Inferior parietal cortex (tissue), 1 donor: Measurements from ENCODE around the gene LIN7A.

Source experiments
- DNase-seq: peaks from one replicate; pipeline ENCODE4 v3.0.0-alpha.2; 2016; ENCODE audit errors: extremely low spot score

Gene LIN7A

DNA sequence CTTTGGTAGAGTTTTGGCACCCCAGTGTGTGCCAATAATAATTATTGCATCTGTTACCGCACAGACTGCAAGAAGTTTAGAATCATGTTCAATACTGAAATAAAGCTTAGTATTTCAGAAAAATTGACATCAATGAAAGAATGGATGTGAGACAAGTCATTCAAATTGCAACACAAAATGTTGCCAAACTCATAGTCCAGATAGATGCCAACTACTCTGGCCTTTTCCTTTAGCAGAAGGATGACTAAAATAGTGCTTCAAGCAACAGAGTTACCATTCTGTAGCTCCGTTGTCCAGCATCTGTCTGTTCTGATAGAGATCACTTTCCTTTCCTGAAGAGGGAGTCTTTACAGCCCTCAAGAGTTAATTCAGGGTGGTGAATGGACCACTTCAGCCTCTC, 77.5 kb downstream of the LIN7A start:
- DNase-seq: no peak

- DNase-seq: no peak
These were observed 79.4 kb downstream of the LIN7A start for GRCh38 chr12:80858356-80858755.

DNA sequence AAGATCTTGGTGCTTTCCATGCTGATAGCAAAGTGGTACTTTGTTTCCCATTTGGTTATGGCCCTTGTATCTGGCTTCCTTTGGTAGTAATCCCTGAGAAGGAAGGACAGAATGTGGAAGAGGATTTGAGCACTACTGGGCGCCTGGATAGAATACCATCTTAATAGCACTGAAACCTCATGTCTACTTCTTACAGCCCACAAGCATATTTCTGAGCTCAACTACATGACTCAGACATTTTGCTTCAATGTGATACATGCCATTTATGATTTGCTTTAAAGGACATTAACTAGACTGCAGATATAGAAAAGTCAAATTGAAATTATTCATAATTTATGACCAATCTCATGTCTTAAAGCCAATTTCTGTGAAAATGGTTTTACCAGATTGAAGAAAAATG, 80.4 kb downstream of the LIN7A start:
- DNase-seq: no peak

GRCh38 chr12:80849337-80849736, 88.4 kb downstream of the LIN7A start:
- DNase-seq: no peak

GRCh38 chr12:80848858-80849257, 88.9 kb downstream of the LIN7A start:
- DNase-seq: no peak

DNA sequence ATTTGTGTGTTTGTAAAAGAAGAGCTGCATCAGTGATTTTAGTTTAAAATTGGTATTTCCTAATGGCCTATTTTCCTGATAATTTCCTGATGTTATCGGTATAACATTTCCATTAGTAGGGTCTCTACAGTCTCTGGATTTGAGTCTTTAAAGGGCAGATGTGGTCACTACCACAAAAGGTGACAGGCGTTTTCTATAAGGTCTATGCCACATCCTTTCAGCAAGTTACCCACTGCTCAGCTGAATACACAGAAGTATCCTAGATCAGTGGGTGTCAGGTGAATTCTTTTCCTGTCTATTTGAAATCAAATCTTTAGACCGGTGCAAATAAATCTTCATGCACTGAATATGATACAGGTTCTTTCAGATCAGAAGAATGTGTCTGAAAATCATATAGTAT, 90.2 kb downstream of the LIN7A start:
- DNase-seq: no peak

DNA sequence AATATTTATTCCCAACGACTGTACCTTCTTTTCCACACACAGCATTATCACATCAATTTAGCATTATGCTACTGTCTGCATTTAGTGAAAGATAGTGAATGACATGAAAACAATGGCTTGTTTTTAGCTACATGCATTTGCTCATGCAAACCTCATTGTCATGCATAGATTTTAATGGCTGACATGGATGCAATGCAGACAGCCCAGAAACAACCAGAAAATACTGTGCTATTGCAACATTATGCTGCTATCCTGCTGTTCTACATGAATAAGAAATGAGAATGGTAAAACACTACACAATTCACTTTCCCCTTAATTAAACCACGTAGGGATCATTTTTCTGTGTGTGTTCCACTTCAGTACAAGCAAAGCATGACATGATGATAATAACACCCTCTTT, 90.8 kb downstream of the LIN7A start:
- no peak for DNase-seq

DNA sequence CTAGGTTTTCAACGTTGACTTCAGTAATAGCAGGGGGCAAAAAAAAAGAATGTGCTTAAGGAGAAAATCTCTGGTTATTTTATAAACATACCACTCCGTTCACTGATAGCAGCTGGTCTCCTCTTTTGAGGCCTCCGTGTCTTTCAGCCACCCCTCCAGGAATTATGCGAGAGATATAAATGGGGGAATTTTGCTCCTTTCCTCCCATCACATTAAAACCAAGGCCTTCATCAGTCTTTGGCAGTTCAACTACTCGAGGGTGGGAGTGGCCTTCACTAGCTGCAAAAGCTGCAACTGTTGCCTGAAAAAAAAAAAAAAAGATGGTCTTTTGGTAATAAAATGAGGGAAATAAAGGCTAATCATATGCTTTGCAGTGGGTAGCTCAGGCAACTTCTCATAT, 92.1 kb downstream of the LIN7A start:
- DNase-seq: no peak

- no peak for DNase-seq
These were observed 93.8 kb downstream of the LIN7A start for GRCh38 chr12:80843969-80844368.

- no peak for DNase-seq
These were observed 99.0 kb downstream of the LIN7A start for GRCh38 chr12:80838708-80839107.

DNA sequence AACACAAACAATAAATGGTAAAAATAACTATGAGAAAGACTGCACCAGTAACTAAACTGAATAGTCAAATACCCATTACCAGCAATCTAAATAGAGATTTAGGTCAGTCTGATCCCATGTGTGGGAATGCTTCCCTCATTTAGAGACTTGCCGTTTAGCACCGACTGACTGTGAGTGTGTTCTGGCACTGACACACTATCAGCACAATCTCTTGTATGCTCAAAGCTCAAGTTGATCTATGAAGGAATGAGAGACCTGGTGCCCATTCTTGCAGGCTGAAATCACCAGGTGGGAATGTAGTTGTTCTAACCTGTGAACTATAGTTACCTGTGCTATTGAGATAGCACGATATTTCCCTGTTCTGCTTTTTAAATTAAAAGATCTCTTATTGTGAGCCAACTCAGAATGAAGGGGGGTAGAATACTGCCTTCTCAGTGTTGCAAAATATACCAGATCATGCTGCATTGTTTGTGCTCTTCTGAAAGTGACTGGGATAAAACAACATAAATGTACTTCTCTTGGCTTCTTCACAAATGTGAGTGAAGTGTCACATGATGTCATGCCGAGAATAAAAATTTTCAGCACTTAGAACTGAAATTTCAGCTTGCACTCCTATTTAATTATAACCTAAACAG, 99.6 kb downstream of the LIN7A start:
- peak; percentile 40 for DNase-seq

DNA sequence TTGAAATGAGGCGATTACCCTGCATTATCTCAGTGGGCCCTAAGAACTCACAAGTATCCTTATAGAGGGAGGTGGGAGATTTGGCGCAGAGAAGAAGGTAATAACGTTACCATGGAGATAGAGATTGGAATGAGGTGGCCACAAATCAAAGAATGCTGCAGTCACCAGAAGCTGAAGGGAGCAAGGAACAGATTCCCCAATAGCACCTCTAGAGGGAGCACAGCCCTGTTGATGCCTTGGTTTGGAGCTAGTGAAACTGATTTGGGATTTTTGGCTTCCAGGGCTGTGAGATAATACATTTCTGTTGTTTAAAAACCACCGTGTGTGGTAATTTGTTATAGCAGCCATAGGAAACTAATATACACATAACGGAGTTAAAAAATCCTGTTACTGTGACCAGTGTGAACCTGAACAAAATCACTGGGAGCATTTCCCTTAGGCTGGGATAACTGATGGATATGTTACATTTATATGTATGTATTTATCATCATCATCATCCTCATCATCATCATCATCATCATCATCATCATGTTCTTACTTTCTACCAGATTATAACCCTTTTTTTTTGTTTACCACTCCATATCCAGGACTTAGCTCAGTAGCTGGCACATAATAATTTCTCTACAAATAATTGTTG, 100.3 kb downstream of the LIN7A start:
- peak; percentile 59 for DNase-seq

GRCh38 chr12:80834724-80835123, 103.0 kb downstream of the LIN7A start:
- no peak for DNase-seq

GRCh38 chr12:80830533-80831088, 107.1 kb downstream of the LIN7A start:
- no peak for DNase-seq

- DNase-seq: no peak
These were observed 108.0 kb downstream of the LIN7A start for GRCh38 chr12:80829767-80830166.

- no peak for DNase-seq
These were observed 112.2 kb downstream of the LIN7A start for GRCh38 chr12:80825506-80825905.

DNA sequence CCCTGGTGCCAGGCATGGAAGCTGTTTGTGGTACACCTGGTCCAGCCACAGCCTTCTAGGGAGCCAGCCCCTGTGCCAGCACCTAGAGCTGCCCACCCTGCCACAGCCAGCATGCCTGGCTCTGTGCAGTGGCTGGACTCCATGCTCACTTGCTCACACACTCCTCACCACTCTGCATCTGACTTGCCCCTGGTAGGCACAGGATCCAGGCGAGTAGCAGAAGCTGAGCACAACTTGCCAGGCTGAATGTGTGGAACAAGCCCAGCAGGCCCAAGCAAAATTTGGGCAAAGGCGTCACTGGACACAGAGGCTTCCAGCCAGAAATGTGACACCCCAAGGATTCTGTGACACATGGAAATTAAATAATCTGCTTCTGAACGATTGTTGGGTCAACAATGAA, 114.3 kb downstream of the LIN7A start:
- no peak for DNase-seq

DNA sequence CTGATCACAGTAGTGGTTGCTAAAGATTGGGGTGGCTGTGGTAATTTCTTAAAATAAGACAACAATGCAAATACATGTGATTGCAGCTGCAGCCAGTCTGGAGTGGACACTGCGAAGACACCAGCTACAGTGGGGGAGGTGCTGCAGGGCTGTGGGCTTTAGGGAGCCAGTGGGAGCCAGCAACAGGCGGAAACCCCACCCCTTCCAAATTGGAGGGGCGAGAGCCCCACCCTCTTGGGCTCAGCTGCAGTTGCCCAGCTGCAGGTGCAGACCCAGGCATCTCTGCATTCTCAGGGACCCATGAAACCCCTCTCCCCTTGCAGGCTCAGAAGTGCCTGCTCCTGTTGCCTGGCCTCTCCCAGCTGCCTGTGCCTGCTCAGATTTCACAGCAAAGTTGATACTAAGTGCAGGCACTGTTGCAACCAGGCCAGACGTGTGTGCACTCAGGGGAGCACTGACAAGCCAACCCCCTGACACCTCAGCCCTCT, 116.2 kb downstream of the LIN7A start:
- DNase-seq: no peak

DNA sequence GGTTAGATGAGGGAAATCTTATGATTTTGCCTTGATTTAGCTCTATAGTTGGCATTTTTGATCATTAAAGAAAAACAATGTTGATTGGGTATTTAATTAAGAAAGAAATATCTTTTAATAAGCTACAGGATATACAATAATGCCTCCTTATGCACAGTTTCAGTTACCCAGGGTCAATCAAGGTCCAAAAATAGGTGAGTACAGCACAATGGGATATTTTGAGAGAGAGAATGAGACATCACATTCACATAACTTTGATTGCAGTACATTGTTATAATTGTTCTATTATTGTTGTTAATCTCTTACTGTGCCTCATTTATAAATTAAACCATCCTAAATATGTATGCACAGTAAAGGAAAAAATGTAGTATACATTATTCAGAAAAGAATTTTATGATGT, 118.9 kb downstream of the LIN7A start:
- DNase-seq: no peak

DNA sequence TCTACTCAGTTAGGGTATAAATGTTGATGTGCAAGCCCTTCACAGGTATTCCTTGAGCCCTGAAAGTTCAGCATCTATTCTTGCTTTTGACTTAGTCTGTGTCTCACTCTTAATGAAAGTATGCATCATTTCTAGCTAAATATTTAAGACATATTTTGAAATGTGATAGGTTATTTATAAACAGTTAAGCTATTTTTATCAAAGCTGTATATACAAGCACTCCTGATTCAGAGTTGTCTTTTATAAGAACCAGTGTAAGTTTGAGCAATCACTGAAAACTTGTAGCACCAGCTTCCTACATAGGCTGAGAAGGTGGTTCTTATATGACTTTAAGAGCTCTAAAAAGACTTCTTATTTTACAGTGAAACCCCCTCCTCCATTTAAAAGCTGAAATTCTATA, 122.4 kb downstream of the LIN7A start:
- DNase-seq: no peak

- no peak for DNase-seq
These were observed 123.3 kb downstream of the LIN7A start for GRCh38 chr12:80814453-80814852.

DNA sequence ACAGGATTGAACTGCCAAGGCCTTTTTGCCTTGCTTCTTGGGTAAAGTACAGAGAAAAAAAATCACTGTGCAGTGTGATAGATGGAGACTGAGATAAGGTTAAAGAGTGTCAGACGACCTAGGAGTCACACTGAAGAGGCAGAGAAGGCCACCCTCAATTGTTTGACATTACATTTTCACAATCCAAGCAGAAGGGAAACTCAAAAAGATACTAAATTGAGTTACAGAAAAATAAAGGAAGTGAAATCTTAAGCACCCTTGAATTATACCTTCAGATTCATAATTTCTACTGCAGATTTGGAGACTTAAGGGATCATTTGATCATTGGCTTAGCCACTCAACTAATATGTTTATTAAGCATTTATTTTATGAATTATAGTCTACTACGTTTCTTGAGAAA, 123.9 kb downstream of the LIN7A start:
- DNase-seq: no peak

- no peak for DNase-seq
These were observed 125.6 kb downstream of the LIN7A start for GRCh38 chr12:80811957-80812708.
